GM12865 (cell line): ENCODE measurements around the gene MLNR.

Source experiments
- DNase-seq: peaks from one replicate; pipeline ENCODE4 v3.0.0; 2010; ENCODE audit warnings: low read depth
- H3K4me3 ChIP-seq: 2 replicates; pipeline ENCODE4 v1.5.1; 2011; ENCODE audit warnings: mild to moderate bottlenecking, low read depth, low read length, control low read depth
- TF ChIP-seq, protein P1 (sequence below): IDR thresholded peaks from 2 replicates; pipeline ENCODE4 v1.5.1; 2011; ENCODE audit warnings: low read length, control low read depth, low read depth, inconsistent platforms; ENCODE audit not compliant: insufficient read depth; ENCODE audit errors: missing control alignments

Gene MLNR

DNA sequence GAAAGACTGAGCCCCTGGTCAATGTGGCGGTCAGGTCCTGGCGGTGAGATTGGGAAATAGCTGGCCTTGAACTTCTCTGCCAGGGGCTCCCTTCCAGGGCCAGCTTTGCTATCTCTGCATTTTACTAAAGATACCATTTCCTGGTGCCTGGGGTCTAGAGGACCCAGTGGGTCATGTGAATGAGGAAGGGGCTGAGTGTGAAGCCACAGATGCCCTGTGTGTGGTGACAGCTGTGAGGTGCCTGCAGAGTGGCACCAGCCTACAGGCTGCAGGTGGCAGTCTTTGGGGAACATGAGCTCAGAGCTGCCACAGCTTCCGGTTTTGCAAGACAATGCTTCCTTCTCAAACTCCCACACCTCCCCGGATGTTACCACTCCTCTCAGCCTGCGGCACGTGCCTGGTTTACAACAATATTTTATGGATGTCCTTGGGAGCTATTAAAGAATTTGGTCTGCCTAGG is 5.2 kb upstream of the MLNR start:
- DNase-seq: peak; percentile 71
- TF ChIP-seq, protein P1, sequence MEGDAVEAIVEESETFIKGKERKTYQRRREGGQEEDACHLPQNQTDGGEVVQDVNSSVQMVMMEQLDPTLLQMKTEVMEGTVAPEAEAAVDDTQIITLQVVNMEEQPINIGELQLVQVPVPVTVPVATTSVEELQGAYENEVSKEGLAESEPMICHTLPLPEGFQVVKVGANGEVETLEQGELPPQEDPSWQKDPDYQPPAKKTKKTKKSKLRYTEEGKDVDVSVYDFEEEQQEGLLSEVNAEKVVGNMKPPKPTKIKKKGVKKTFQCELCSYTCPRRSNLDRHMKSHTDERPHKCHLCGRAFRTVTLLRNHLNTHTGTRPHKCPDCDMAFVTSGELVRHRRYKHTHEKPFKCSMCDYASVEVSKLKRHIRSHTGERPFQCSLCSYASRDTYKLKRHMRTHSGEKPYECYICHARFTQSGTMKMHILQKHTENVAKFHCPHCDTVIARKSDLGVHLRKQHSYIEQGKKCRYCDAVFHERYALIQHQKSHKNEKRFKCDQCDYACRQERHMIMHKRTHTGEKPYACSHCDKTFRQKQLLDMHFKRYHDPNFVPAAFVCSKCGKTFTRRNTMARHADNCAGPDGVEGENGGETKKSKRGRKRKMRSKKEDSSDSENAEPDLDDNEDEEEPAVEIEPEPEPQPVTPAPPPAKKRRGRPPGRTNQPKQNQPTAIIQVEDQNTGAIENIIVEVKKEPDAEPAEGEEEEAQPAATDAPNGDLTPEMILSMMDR: no peak
- no peak overlapping the region for H3K4me3 ChIP-seq

DNA sequence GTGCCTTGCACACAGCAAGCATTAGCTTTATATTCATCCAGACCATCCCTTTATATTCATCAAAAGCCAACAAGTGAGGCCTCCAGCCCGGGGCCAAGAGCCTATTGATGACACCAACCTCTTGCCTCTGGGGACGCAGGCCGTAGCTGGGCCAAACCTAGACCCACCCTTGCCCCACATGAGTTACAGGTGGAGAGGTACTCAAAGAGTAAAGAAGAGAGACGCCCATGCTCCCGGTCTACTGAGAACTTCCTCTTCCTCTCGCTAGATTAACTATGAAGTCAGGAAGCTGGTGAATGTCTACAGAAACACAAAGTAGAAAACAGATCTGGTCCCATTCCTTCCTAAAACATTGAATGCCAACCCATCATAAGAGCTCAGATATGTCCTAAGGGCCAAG is 3.8 kb upstream of the MLNR start:
- TF ChIP-seq, protein P1: no peak
- H3K4me3 ChIP-seq: no peak overlapping the region
- DNase-seq: no peak

DNA sequence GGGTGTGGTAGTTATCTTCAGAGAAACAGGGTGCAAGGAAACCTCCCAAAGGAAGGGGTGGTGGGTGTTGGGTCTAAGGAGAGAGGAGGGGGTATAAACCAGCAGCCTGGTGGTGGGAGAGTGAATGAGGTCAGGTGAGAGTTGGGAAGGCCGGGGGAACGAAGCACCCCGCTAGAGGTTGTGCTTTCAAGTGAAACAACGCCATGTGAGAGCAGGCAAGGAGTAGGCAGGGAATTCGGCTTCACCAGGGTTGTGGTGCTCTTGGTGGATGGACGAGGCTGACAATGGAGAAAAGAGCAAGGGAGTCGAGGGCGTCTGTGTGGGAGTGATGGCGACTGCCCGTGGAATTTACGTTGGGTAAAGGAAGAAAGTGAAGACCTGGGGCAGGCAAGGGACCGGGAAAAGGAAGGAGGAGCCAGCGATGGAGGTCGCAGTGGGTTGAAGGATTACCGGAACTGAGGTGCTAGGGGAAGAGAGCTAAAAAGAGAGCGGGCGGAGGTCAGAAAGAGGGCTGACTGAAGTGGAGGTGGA is 2.1 kb upstream of the MLNR start:
- no peak overlapping the region for H3K4me3 ChIP-seq
- TF ChIP-seq, protein P1: no peak
- no peak for DNase-seq

DNA sequence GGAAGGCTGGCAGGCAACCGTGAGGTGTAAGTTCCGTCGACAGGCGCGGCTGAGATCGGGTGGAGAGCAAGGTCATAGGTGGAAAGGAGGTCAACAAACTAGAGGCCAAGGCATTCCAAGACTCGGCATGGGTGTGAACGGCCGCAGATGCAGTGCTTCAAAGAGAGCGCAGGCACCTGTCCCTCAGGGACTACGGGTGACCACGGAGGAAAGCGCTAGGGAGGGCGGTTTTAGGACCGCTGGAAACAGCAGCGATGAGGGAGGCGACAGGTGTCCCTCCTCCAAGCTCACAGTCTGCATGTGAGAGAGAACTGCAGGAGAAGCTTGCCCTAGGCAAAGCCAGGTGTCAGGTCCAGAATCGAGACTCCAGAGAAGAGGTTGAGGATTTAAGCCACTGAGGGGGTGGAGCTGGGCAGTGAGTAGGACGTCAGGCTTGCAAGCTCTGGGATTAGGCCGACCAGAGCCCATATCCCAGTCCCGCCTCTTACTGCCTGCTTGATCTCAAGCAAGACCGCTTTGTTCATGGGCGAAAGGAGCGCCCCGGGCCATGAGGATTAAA is 1.6 kb upstream of the MLNR start:
- no peak overlapping the region for H3K4me3 ChIP-seq
- no peak for DNase-seq
- TF ChIP-seq, protein P1: no peak

DNA sequence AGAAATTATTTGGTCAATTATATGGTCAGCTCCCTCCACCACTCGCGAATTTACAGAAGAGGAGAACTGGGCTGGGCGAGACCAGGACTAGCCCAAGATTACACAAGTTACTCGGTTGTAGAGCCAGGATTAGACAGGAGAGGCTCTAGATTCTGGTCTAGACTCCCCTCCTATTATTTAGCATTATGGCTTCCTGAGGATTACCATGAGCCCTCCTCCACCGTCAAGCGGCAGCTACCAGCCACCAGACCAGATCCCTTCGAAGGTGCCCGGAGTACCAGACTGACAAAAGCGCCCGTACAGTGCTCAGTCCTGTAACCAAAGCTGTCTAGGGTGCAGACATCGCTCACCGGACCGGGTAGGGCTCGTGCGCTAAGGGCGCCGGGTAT is 497 bp upstream of the MLNR start:
- H3K4me3 ChIP-seq: no peak overlapping the region
- TF ChIP-seq, protein P1: no peak
- no peak for DNase-seq

GRCh38 chr13:49220856-49221589 is 885 bp downstream of the MLNR start:
- H3K4me3 ChIP-seq: no peak overlapping the region
- DNase-seq: no peak
- TF ChIP-seq, protein P1: no peak
